CD14-positive monocyte (primary cell): ENCODE results near the gene PEMT. TPM values are rescaled to one million over a fixed set of nuclear protein-coding genes. Genes with fewer than 3 reads are reported as not detected.

Experiments used
- DNase-seq, 3 donors: peaks; one replicate each; pipeline ENCODE4 v3.0.0-alpha.2; 2011 to 2022
- H2AFZ ChIP-seq: 2 replicates; pipeline ENCODE4 v1.6.0; 2012; ENCODE audit warnings: mild to moderate bottlenecking, low read depth, low read length, inconsistent platforms; ENCODE audit not compliant: insufficient read depth, poor library complexity, severe bottlenecking
- H3K27ac ChIP-seq, 2 donors: 1 replicate in 1 of 2; 2 replicates in 1 of 2; pipeline ENCODE4 v1.5.1; 2012 to 2013; ENCODE audit warnings: low read length in 2 of 2, control low read depth in 1 of 2, inconsistent platforms in 1 of 2, low read depth in 1 of 2, mild to moderate bottlenecking in 1 of 2
- H3K27me3 ChIP-seq, 2 donors: one replicate each; pipeline versions ENCODE4 v1.6.0 to v1.6.1; 2011 to 2013; ENCODE audit warnings: low read length in 2 of 2; ENCODE audit not compliant: control insufficient read depth in 2 of 2, insufficient read depth in 2 of 2
- H3K36me3 ChIP-seq, 2 donors: replicated peaks in 1 of 2; 1 replicate in 1 of 2; 2 replicates in 1 of 2; pipeline versions ENCODE4 v1.5.1 to v1.6.1; 2012 to 2013; ENCODE audit warnings: low read length in 2 of 2, control low read depth in 1 of 2, inconsistent platforms in 1 of 2, mild to moderate bottlenecking in 1 of 2; ENCODE audit not compliant: insufficient read depth in 2 of 2, control insufficient read depth in 1 of 2
- H3K4me1 ChIP-seq, 2 donors: 1 replicate in 1 of 2; 2 replicates in 1 of 2; pipeline versions ENCODE4 v1.5.1 to v1.6.1; 2012 to 2013; ENCODE audit warnings: low read length in 2 of 2, control low read depth in 1 of 2, inconsistent platforms in 1 of 2, mild to moderate bottlenecking in 1 of 2, moderate library complexity in 1 of 2; ENCODE audit not compliant: insufficient read depth in 2 of 2, control insufficient read depth in 1 of 2
- H3K4me2 ChIP-seq: replicated peaks from 2 replicates; pipeline ENCODE3; 2012; ENCODE audit warnings: low read length, moderate library complexity, mild to moderate bottlenecking; ENCODE audit not compliant: poor library complexity, severe bottlenecking; ENCODE audit errors: extremely low read depth
- H3K4me3 ChIP-seq, 3 experiments: fragments of 200-600 bp in 1 of 3; sonication (generic) in 1 of 3; replicated peaks in 1 of 3; 1 replicate in 2 of 3; 2 replicates in 1 of 3; pipeline ENCODE4 v1.5.1; 2011 to 2013; ENCODE audit warnings: low read length in 3 of 3, mild to moderate bottlenecking in 3 of 3, control low read depth in 2 of 3, low read depth in 2 of 3, inconsistent platforms in 1 of 3, moderate library complexity in 1 of 3
- H3K79me2 ChIP-seq: 2 replicates; pipeline ENCODE4 v1.6.0; 2012; ENCODE audit warnings: mild to moderate bottlenecking, control low read depth, inconsistent platforms, low read length, moderate library complexity; ENCODE audit not compliant: insufficient read depth
- H3K9ac ChIP-seq: 2 replicates; pipeline ENCODE4 v1.6.0; 2017; ENCODE audit warnings: low read length, mild to moderate bottlenecking; ENCODE audit not compliant: insufficient read depth, poor library complexity, severe bottlenecking
- H3K9me3 ChIP-seq, 2 donors: replicated peaks in 1 of 2; 1 replicate in 1 of 2; 2 replicates in 1 of 2; pipeline versions ENCODE4 v1.5.1 to v1.6.1; 2012 to 2013; ENCODE audit warnings: low read length in 2 of 2, control low read depth in 1 of 2; ENCODE audit not compliant: control insufficient read depth in 1 of 2, insufficient read depth in 1 of 2
- H4K20me1 ChIP-seq: 2 replicates; pipeline ENCODE4 v1.6.0; 2012; ENCODE audit warnings: mild to moderate bottlenecking, low read length, control low read depth, moderate library complexity; ENCODE audit not compliant: insufficient read depth
- H3K27ac Mint-ChIP-seq, 7 donors: one replicate each; pipeline ENCODE4 v1.8.0; 2020; ENCODE audit warnings: mild to moderate bottlenecking in 7 of 7, mixed read lengths in 7 of 7, moderate library complexity in 6 of 7, inconsistent platforms in 2 of 7
- H3K27me3 Mint-ChIP-seq, 3 donors: one replicate each; pipeline ENCODE4 v1.8.0; 2021 to 2022; ENCODE audit warnings: low read depth in 3 of 3, mild to moderate bottlenecking in 3 of 3, mixed read lengths in 3 of 3, moderate library complexity in 3 of 3, inconsistent platforms in 1 of 3
- H3K36me3 Mint-ChIP-seq, 2 donors: one replicate each; pipeline ENCODE4 v1.8.0; 2020; ENCODE audit warnings: mixed read lengths in 2 of 2, inconsistent platforms in 1 of 2, mild to moderate bottlenecking in 1 of 2
- H3K4me1 Mint-ChIP-seq: one replicate; pipeline ENCODE4 v1.8.0; 2020; ENCODE audit warnings: mild to moderate bottlenecking, mixed read lengths
- H3K4me3 Mint-ChIP-seq, 2 donors: one replicate each; pipeline ENCODE4 v1.8.0; 2020; ENCODE audit warnings: mild to moderate bottlenecking in 2 of 2, mixed read lengths in 2 of 2, moderate library complexity in 1 of 2
- H3K9me3 Mint-ChIP-seq, 7 donors: one replicate each; pipeline ENCODE4 v1.8.0; 2020 to 2022; ENCODE audit warnings: mixed read lengths in 7 of 7, mild to moderate bottlenecking in 6 of 7, moderate library complexity in 6 of 7, inconsistent platforms in 2 of 7
- WGBS: methylation state at CpG from one replicate; pipeline ENCODE4 v1.1.5; 2013; ENCODE audit warnings: missing lambda C conversion rate; ENCODE audit not compliant: insufficient coverage; 5-methylcytosine and 5-hydroxymethylcytosine counted together
- intact Hi-C, 2 donors: fragments of 100-400 bp; cut with micrococcal nuclease; formaldehyde crosslinking; loops; one replicate each; pipeline versions ENCODE4 v1.15.0 to v1.15.1; 2023
- polyA plus RNA-seq, 3 donors: library from polyadenylated mRNA; depleted of rRNA in 1 of 3; unstranded in 2 of 3; stranded (reverse) in 1 of 3; fragments of 300-500 nt in 2 of 3; fragments of >200 nt in 1 of 3; fragmentation: Illumina TruSeq in 2 of 3; gene quantifications; 1 replicate in 2 of 3; 2 replicates in 1 of 3; pipeline ENCODE4 v1.2.3, GENCODE V29; 2012 to 2021
- TF ChIP-seq, protein P1 (sequence below): fragments of 200-600 bp; IDR thresholded peaks from one replicate; pipeline ENCODE4 v1.8.0; 2022; ENCODE audit warnings: antibody characterized with exemption, mild to moderate bottlenecking

The PEMT gene
- polyA plus RNA-seq, 3 donors, result 26.7 to 41.0 (median 38.4) TPM

DNA sequence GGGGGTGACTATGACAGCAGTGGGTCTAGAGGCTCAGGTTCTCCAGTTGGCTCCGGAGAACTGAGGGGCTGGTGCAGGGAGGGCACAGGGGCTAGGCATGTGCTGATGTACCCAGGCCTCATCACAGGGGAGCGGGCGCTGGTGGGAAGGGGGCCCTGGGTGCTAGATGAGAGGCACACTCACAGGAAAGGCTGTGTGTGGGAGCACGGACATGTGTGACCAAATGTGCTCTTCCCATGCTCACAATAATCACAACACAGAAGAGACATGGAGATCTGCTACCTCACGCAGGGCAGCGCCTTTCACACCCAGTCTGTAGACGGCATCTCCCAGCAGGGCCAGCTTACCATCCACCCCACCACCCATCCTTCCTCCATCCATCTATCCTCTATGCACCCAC is 77.9 kb downstream of the PEMT start:
- no peaks in the 10 kb centered on the region for H3K9me3 ChIP-seq
- H2AFZ ChIP-seq, result no peak overlapping the region
- Mint-ChIP-seq H3K36me3 (peaks cover 0 to 1% of the 10 kb centered on the region in 2 donors), H3K4me3 (no peak overlapping the region), H3K27me3 (peaks cover 0 to 2% (median 2%) of the 10 kb centered on the region in 3 donors), H3K9me3 (no peaks in the 10 kb centered on the region), H3K4me1 (peaks cover 1% of the 10 kb centered on the region), H3K27ac (no peak overlapping the region)
- no peak for DNase-seq
- TF ChIP-seq, protein P1, sequence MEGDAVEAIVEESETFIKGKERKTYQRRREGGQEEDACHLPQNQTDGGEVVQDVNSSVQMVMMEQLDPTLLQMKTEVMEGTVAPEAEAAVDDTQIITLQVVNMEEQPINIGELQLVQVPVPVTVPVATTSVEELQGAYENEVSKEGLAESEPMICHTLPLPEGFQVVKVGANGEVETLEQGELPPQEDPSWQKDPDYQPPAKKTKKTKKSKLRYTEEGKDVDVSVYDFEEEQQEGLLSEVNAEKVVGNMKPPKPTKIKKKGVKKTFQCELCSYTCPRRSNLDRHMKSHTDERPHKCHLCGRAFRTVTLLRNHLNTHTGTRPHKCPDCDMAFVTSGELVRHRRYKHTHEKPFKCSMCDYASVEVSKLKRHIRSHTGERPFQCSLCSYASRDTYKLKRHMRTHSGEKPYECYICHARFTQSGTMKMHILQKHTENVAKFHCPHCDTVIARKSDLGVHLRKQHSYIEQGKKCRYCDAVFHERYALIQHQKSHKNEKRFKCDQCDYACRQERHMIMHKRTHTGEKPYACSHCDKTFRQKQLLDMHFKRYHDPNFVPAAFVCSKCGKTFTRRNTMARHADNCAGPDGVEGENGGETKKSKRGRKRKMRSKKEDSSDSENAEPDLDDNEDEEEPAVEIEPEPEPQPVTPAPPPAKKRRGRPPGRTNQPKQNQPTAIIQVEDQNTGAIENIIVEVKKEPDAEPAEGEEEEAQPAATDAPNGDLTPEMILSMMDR, result no peak
- H3K4me2 ChIP-seq, result no peak overlapping the region
- no peaks in the 10 kb centered on the region for H3K36me3 ChIP-seq
- no peaks in the 10 kb centered on the region for H3K79me2 ChIP-seq
- no peak overlapping the region for H3K4me3 ChIP-seq
- WGBS, result 95% methylated on average over 5 of the region's 7 CpGs
- H4K20me1 ChIP-seq, result no peaks in the 10 kb centered on the region
- no peak overlapping the region for H3K9ac ChIP-seq
- H3K27me3 ChIP-seq, result no peaks in the 10 kb centered on the region
- H3K27ac ChIP-seq, result no peak overlapping the region
- intact Hi-C loops, result no loop called here
- H3K4me1 ChIP-seq, result no peaks in the 10 kb centered on the region

DNA sequence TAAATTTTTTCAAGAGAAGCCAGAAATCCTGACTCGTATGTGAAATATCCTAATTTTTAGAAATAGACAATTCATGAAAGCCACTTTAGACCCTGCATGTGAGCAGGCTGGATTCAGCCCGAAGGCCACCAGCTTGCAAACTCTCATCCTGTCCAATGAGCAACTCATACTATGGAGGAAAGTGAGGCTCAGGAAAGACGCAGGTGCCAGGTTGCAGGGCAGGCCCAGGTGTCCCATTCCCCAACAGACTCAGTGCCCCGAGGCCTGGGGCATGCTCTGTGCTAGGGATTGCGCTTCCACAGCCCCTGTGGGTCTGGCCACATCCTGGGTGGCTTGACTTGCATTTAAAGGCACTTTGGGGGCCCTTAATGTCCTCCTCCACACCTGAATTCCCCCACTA is 78.6 kb downstream of the PEMT start:
- no peaks in the 10 kb centered on the region for H4K20me1 ChIP-seq
- no peak overlapping the region for H3K27ac ChIP-seq
- Mint-ChIP-seq H3K9me3 (no peaks in the 10 kb centered on the region), H3K36me3 (peaks cover 0 to 3% of the 10 kb centered on the region in 2 donors), H3K27ac (no peak overlapping the region), H3K4me1 (peaks cover 1% of the 10 kb centered on the region), H3K4me3 (no peak overlapping the region), H3K27me3 (peaks cover 0 to 2% (median 2%) of the 10 kb centered on the region in 3 donors)
- no peak overlapping the region for H3K4me2 ChIP-seq
- H3K9ac ChIP-seq, result no peak overlapping the region
- DNase-seq, result no peak
- H3K27me3 ChIP-seq, result no peaks in the 10 kb centered on the region
- intact Hi-C loops, result no loop called here
- H3K4me1 ChIP-seq, result no peaks in the 10 kb centered on the region
- H3K36me3 ChIP-seq, result no peaks in the 10 kb centered on the region
- no peak overlapping the region for H3K4me3 ChIP-seq
- no peak overlapping the region for H2AFZ ChIP-seq
- no peaks in the 10 kb centered on the region for H3K79me2 ChIP-seq
- no peaks in the 10 kb centered on the region for H3K9me3 ChIP-seq
- TF ChIP-seq, protein P1, result no peak
- 96% methylated on average over 4 of the region's 5 CpGs for WGBS
